Fibroblast of mammary gland (primary cell): ENCODE results near the gene SRBD1.
A peak's percentile ranks its signal among the peaks of the same experiment; 100 is the strongest.

ENCODE experiments used
- DNase-seq: peaks from one replicate; pipeline ENCODE4 v3.0.0-alpha.2; 2010; ENCODE audit warnings: low read depth
- H3K4me3 ChIP-seq: 2 replicates; pipeline ENCODE4 v1.5.1; 2011; ENCODE audit warnings: low read depth, mild to moderate bottlenecking, low read length, moderate library complexity; ENCODE audit not compliant: control insufficient read depth
- CTCF ChIP-seq: conservative IDR thresholded peaks from 2 replicates; pipeline ENCODE4 v1.5.1; 2011; ENCODE audit warnings: low read depth, low read length, inconsistent platforms; ENCODE audit not compliant: control insufficient read depth, insufficient read depth

SRBD1 gene

DNA sequence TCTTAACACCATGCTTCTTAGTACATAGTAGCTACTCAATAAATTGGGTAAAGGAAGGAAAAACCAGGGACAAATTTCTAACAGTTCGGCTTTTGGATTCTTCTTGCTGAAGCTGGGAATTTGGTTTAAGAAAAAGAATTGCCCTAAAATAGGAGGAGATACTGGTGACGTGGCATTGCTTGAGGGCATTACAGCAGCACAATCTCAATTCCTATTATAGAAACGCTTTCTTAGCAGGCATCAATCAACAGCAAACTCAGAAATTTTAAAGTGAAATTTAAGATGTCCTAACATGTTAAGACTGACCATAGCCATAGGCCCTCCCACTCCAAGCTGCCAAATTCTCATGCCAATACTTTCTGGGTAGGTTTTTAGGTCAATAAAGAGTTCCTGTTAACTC, 169.5 kb downstream of the SRBD1 start:
- no peak for TF ChIP-seq CTCF
- no peak overlapping the region for H3K4me3 ChIP-seq
- DNase-seq: no peak

DNA sequence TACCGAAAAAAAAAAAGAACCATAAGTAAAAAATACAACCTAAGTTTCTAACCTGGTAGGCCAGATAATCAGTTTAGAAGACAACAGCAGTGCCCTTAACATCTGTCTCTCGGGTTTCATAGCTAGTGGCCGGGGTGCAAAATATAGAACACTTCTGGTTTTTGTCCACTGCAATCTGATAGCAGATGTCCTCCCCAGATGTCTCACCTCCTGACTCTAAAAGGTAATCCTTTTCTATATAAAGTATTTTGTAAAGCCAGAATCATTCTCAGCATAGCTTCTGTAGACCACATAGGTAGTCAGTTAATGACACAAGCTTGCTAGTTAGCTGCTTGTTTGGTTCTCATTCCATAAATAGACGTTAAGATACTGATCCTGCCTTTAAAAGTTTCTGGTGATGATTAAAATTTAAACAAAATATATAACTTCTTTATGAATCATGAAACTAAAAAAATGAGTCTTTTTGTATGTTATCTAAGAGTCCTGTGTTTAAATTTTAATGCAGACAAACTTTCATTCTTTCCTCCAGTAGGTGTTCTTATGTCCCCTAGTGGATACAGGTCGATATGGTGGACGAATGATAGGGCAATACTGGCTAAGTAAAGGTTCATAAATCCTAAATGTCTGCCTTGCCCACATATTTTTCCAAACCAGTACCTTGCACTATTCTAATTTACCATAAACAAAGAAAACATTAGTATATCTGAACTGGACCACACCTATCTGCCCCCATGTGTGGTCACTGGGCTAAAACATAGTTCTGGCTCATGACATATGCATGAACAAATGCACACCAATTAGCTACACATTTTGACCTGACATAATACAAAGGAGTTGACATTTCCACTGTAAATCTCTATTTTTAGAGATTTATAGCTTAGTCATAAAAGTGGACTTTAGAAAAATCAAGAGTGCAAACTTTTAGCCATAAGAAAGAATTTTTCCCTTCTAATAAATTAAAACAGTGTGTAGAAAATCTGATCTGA, 171.0 kb downstream of the SRBD1 start:
- peak; percentile 22 for DNase-seq
- TF ChIP-seq CTCF: peak; percentile 33
- no peak overlapping the region for H3K4me3 ChIP-seq

GRCh38 chr2:45438872-45439665, 172.0 kb downstream of the SRBD1 start:
- DNase-seq: no peak
- no peak overlapping the region for H3K4me3 ChIP-seq
- TF ChIP-seq CTCF: no peak

DNA sequence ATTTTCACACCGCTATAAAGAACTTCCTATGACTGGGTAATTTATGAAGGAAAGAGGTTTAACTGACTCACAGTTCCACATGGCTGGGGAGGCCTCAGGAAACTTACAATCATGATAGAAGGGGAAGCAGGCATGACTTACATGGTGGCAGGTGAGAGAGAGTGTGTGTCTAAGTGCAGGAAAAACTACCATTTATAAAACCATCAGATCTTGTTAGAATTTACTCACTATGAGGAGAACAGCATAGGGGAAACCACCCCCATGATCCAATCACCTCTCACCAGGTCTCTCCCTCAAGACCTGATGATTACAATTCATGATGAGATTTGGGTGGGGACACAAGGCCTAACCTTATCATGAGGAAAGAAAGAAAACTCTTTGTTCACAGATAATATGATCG, 174.6 kb downstream of the SRBD1 start:
- no peak for DNase-seq
- TF ChIP-seq CTCF: no peak
- no peak overlapping the region for H3K4me3 ChIP-seq

GRCh38 chr2:45435316-45435715, 175.8 kb downstream of the SRBD1 start:
- H3K4me3 ChIP-seq: no peak overlapping the region
- TF ChIP-seq CTCF: no peak
- peak; percentile 59 for DNase-seq

- no peak for TF ChIP-seq CTCF
- H3K4me3 ChIP-seq: no peak overlapping the region
- no peak for DNase-seq
Measured at GRCh38 chr2:45433363-45433762, 177.7 kb downstream of the SRBD1 start.
